Smooth muscle cell (in vitro differentiated cells): ENCODE results near the gene TADA2A. TPM values are rescaled to one million over a fixed set of nuclear protein-coding genes. Genes with fewer than 3 reads are reported as not detected.

Experiments used
- DNase-seq: peaks from one replicate; lab custom pipeline; 2025; ENCODE audit not compliant: unreplicated experiment; lab: John Stamatoyannopoulos, UW
- H2AFZ ChIP-seq: fragments of 200-600 bp; sonication (generic); 2 replicates; pipeline ENCODE4 v1.6.0; 2016; ENCODE audit warnings: antibody characterized with exemption, low read depth, mild to moderate bottlenecking
- H3F3A ChIP-seq: fragments of 200-600 bp; sonication (generic); 2 replicates; pipeline ENCODE4 v1.6.0; 2017; ENCODE audit warnings: antibody characterized with exemption, low read depth
- H3K27ac ChIP-seq: fragments of 200-600 bp; sonication (generic); 2 replicates; pipeline ENCODE4 v1.5.1; 2016; ENCODE audit warnings: low read depth, mild to moderate bottlenecking
- H3K27me3 ChIP-seq: fragments of 200-600 bp; sonication (generic); 2 replicates; pipeline ENCODE4 v1.6.1; 2016; ENCODE audit warnings: low read depth, mild to moderate bottlenecking
- H3K36me3 ChIP-seq: fragments of 200-600 bp; sonication (generic); 2 replicates; pipeline ENCODE4 v1.5.1; 2016; ENCODE audit warnings: low read depth
- H3K4me1 ChIP-seq: fragments of 200-600 bp; sonication (generic); 2 replicates; pipeline ENCODE4 v1.5.1; 2016; ENCODE audit warnings: low read depth
- H3K4me2 ChIP-seq: fragments of 200-600 bp; sonication (generic); 2 replicates; pipeline ENCODE4 v1.6.0; 2016; ENCODE audit warnings: mild to moderate bottlenecking
- H3K4me3 ChIP-seq: fragments of 200-600 bp; sonication (generic); 2 replicates; pipeline ENCODE4 v1.5.1; 2016; ENCODE audit warnings: mild to moderate bottlenecking
- H3K79me2 ChIP-seq: fragments of 200-600 bp; sonication (generic); 2 replicates; pipeline ENCODE4 v1.6.0; 2016; ENCODE audit warnings: low read depth, mild to moderate bottlenecking
- H3K9ac ChIP-seq: fragments of 200-600 bp; sonication (generic); 2 replicates; pipeline ENCODE4 v1.6.0; 2016; ENCODE audit warnings: low read depth
- H3K9me3 ChIP-seq: fragments of 200-600 bp; sonication (generic); replicated peaks from 2 replicates; pipeline ENCODE4 v1.5.1; 2016; ENCODE audit warnings: low read depth
- H4K20me1 ChIP-seq: fragments of 200-600 bp; sonication (generic); 2 replicates; pipeline ENCODE4 v1.6.0; 2016; ENCODE audit warnings: low read depth
- WGBS: methylation state at CpG from one replicate; pipeline ENCODE4 v1.1.7; 2016; ENCODE audit warnings: low lambda C conversion rate; 5-methylcytosine and 5-hydroxymethylcytosine counted together
- polyA plus RNA-seq: library from polyadenylated mRNA; unstranded; fragments of >200 nt; fragmentation: Nextera tagmentation; extraction: Ambion mirVana; gene quantifications from 2 replicates; pipeline ENCODE4 v1.2.1, GENCODE V29; 2016
- total RNA-seq: library from RNA; depleted of rRNA; stranded (reverse); fragments of >200 nt; gene quantifications from 2 replicates; pipeline ENCODE4 v1.2.3, GENCODE V29; 2014
- TF ChIP-seq, protein P1 (sequence below): fragments of 200-600 bp; sonication (generic); IDR thresholded peaks from 2 replicates; pipeline ENCODE4 v1.5.1; 2017; ENCODE audit warnings: borderline replicate concordance, mild to moderate bottlenecking, antibody characterized with exemption; ENCODE audit not compliant: insufficient read depth, poor library complexity, severe bottlenecking

Gene TADA2A
- total and polyA plus RNA-seq, 2 experiments from 2014 or later, result 9.7 to 11.8 TPM

DNA sequence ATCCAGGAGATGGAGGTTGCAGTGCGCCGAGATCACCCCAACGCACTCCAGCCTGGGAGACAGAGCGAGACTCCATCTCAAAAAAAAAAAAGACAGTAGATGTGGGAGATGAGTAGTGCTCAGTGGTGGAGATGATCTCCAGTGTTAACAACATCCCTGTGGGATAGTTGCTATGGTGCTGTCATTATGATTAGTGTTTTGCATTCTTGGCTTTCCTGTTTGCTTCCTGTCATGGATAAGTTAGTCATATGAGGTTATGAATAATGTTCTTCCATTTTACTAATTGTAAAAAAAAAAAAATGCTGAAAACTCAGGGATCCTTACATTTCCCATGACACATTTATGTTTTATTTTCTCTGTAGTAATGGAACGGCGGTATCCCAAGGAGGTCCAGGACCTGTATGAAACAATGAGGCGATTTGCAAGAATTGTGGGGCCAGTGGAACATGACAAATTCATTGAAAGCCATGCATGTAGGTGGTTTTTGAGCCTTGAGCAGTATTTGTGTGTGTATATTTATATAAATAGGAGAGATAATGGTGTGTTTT is 58.5 kb downstream of the TADA2A start:
- no peak for DNase-seq

DNA sequence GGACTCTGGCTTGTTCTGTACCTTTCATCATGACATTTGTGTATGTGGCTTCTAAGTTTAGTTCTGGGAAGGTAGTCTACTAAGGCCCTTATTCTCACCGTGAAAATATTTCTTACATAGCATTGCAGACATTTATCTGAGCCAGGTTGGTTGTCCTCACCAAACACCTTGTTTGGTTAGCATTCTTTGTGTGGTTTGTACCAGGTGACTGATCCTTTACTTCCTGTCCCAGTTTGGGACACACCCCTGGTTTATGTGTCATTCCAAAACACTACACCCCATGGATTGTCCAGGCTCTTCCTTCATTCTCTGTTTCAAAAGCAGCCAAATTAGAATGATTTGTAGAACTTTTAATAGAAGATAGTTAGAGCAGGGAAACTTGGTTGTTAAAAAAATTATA is 59.8 kb downstream of the TADA2A start:
- H3K9ac ChIP-seq, result no peak overlapping the region
- H4K20me1 ChIP-seq, result no peaks in the 10 kb centered on the region
- no peak for DNase-seq
- peaks cover 4% of the 10 kb centered on the region for H3K36me3 ChIP-seq
- peak overlapping the region; percentile 73 for H3K27ac ChIP-seq
- no peak overlapping the region for H2AFZ ChIP-seq
- 84% methylated on average over 1 of the region's 1 CpG for WGBS
- H3K4me2 ChIP-seq, result no peak overlapping the region
- H3K4me3 ChIP-seq, result no peak overlapping the region
- H3K27me3 ChIP-seq, result no peaks in the 10 kb centered on the region
- TF ChIP-seq, protein P1, sequence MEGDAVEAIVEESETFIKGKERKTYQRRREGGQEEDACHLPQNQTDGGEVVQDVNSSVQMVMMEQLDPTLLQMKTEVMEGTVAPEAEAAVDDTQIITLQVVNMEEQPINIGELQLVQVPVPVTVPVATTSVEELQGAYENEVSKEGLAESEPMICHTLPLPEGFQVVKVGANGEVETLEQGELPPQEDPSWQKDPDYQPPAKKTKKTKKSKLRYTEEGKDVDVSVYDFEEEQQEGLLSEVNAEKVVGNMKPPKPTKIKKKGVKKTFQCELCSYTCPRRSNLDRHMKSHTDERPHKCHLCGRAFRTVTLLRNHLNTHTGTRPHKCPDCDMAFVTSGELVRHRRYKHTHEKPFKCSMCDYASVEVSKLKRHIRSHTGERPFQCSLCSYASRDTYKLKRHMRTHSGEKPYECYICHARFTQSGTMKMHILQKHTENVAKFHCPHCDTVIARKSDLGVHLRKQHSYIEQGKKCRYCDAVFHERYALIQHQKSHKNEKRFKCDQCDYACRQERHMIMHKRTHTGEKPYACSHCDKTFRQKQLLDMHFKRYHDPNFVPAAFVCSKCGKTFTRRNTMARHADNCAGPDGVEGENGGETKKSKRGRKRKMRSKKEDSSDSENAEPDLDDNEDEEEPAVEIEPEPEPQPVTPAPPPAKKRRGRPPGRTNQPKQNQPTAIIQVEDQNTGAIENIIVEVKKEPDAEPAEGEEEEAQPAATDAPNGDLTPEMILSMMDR, result no peak
- no peaks in the 10 kb centered on the region for H3K79me2 ChIP-seq
- H3K4me1 ChIP-seq, result no peaks in the 10 kb centered on the region
- H3K9me3 ChIP-seq, result no peaks in the 10 kb centered on the region
- no peaks in the 10 kb centered on the region for H3F3A ChIP-seq

More for the DNA sequence above, 58.5 kb downstream of the TADA2A start:
- H3K4me1 ChIP-seq, result no peaks in the 10 kb centered on the region
- TF ChIP-seq, protein P1, result no peak
- no peak overlapping the region for H3K4me2 ChIP-seq
- no peaks in the 10 kb centered on the region for H3K79me2 ChIP-seq
- peak overlapping the region; percentile 73 for H3K27ac ChIP-seq
- no peaks in the 10 kb centered on the region for H3K36me3 ChIP-seq
- no peaks in the 10 kb centered on the region for H3F3A ChIP-seq
- no peak overlapping the region for H3K4me3 ChIP-seq
- no peaks in the 10 kb centered on the region for H3K9me3 ChIP-seq
- H3K9ac ChIP-seq, result peak overlapping the region; percentile 35
- 94% methylated on average over 7 of the region's 7 CpGs for WGBS
- no peak overlapping the region for H2AFZ ChIP-seq
- no peaks in the 10 kb centered on the region for H4K20me1 ChIP-seq
- H3K27me3 ChIP-seq, result no peaks in the 10 kb centered on the region

DNA sequence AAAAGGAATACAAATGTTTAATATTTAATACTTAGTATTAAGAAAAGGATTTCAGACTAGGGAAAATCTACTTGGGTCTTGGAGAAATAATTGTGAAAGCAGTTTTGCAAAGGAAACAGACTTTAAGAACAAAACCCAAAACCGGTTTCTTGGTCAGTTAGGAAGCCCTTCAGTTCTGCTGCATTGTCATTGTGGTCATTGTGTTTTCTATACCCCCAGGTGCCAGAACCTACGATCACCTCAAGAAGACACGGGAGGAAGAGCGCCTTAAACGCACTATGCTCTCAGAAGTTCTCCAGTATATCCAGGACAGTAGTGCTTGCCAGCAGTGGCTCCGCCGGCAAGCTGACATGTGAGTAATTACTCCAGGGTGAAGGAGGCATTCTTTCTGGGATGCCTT is 63.5 kb downstream of the TADA2A start:
- WGBS, result 92% methylated on average over 7 of the region's 7 CpGs
- H3K27ac ChIP-seq, result no peak overlapping the region
- H4K20me1 ChIP-seq, result no peaks in the 10 kb centered on the region
- no peak overlapping the region for H3K9ac ChIP-seq
- no peak for DNase-seq
- H3F3A ChIP-seq, result no peaks in the 10 kb centered on the region
- peaks cover 7% of the 10 kb centered on the region for H3K36me3 ChIP-seq
- H3K27me3 ChIP-seq, result no peaks in the 10 kb centered on the region
- no peak overlapping the region for H3K4me3 ChIP-seq
- H3K9me3 ChIP-seq, result no peaks in the 10 kb centered on the region
- TF ChIP-seq, protein P1, result no peak
- no peaks in the 10 kb centered on the region for H3K4me1 ChIP-seq
- H3K4me2 ChIP-seq, result no peak overlapping the region
- H3K79me2 ChIP-seq, result no peaks in the 10 kb centered on the region
- no peak overlapping the region for H2AFZ ChIP-seq
